Measurements from ENCODE around the gene TEC.

GRCh38 chr4:48255959-48256342 is 13.7 kb downstream of the TEC start:
- TF ChIP-seq POLR2AphosphoS5 (IDR thresholded peaks at IDR 0.05; ENCODE audit: borderline replicate concordance, low read depth, low read length), result no peak
- no peak for TF ChIP-seq EZH2 (IDR thresholded peaks at IDR 0.05)
